HG03135 (cell line): ENCODE data around the gene GCNA.

Experiments
- ATAC-seq: cut with Tn5 transposase; IDR thresholded peaks from one replicate; pipeline ENCODE4 v1.9.1; 2021; ENCODE audit warnings: mild to moderate bottlenecking, moderate library complexity; ENCODE audit not compliant: unreplicated experiment

Gene GCNA, protein sequence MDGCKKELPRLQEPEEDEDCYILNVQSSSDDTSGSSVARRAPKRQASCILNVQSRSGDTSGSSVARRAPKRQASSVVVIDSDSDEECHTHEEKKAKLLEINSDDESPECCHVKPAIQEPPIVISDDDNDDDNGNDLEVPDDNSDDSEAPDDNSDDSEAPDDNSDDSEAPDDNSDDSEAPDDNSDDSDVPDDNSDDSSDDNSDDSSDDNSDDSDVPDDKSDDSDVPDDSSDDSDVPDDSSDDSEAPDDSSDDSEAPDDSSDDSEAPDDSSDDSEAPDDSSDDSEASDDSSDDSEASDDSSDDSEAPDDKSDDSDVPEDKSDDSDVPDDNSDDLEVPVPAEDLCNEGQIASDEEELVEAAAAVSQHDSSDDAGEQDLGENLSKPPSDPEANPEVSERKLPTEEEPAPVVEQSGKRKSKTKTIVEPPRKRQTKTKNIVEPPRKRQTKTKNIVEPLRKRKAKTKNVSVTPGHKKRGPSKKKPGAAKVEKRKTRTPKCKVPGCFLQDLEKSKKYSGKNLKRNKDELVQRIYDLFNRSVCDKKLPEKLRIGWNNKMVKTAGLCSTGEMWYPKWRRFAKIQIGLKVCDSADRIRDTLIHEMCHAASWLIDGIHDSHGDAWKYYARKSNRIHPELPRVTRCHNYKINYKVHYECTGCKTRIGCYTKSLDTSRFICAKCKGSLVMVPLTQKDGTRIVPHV

GRCh38 chrX:71578253-71579135 lies at the start of gene GCNA:
Gene GCNA (plus strand): TSS chrX:71578437. CDS start chrX:71580822, 2,385 bp downstream.
- ATAC-seq, result no peak

DNA sequence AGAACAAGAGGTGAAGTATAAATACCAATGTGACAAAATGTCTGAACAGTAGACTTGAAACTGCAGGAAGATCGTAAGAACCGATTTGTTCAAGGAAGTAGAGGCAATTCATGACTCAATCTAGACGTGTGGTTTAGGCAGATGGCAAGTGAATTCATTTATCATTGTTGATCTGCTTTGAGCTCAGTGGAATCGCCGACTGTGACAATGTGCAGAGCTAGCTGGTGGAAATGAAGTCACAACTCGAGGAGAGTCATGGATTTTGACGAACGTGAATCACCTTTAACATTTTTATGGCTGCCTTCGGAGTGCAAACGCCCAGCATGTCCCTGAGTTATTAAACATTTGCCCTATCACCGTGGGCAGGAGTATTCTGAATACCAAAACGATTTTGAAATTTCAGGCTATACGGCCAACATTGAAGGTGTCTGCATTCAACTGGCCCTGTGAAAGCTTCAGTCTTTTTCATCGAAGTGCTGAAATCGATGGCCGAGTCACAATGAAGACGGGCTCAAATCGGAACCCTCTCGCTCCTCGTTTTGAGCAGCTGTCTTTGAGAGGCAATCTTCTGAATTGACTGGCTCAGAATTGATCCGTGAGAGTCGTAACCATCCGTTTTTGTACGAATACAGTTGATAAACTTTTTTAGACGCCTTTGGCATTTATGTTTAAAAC lies 46.0 kb upstream of the GCNA start:
- ATAC-seq, result peak; percentile 19

DNA sequence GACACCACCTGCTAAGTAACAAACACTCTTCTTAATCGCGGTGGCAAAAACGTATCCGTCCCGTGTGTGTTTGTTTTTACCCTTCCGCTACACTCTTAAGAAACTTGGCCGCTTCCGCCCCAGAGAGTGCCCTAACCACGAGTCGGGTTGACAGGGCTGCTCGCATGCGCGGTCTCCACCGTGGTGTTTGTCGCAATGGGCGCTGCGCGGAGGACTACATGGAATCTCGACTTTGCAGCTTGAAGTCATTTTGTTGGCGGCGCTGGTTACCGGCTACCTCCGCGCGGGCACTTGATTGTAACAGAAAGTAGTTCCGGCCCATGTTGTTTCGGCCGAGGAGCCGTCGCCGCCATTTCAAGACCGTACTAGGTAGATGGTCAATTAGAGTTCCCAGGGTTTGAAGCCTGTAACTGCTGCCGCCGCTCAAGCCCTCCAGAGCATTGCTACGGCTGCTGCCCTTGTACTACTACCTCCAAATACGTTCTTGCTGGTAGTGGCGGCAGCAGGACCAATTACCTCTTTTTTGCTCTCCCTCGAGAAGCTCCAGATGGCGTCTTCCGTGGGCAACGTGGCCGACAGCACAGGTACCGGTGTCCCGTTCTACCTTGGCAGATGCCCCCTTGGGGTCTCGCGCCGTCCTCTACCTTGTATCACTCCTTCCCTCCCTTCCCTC lies 45.3 kb upstream of the GCNA start, which contains the start of gene OGT:
OGT (plus strand) TSS at position 352 of the 673 bp plus-strand sequence; CDS start at position 548, 196 bp downstream.
- ATAC-seq, result peak; percentile 78

GRCh38 chrX:71533516-71533850 lies 44.8 kb upstream of the GCNA start:
- no peak for ATAC-seq

- no peak for ATAC-seq
Observed at GRCh38 chrX:71533851-71534561, 44.2 kb upstream of the GCNA start.

DNA sequence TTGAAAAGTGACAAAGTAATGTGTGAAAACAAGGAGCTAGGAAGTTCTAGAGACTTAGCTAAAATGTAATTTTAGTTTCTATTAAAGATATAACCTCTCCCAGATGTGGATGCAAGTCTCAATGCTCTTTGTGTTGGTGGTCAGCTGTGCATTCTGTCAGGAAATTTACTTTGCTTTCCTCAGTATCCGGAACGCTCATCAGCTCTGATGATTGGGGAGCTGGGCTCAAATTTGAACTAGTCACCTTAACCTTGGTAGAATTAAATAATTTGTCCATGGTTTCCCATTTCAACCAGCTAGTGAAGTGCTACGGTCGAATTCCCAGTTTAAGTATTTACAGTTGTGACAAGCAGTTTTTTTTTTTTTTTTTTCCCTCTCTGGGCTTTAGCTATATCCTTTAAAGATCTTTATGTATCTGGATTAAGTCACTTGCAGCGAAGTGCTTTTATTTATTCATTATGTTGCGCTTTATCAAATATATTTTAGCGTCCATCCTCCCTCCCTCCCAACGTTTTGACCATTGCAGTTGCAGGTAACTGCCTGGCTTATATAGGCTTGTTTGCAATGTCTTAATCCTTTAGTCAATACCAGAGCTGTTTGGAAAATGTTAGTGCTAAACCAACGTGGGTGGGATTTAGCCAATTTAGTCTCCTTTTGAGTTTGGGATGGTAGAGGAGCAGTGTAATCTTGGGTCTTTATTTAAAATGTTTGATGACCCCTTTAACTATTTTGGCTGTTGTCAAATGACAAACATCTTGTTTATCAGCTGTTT lies 43.3 kb upstream of the GCNA start:
- ATAC-seq, result no peak

- no peak for ATAC-seq
Observed at GRCh38 chrX:71536285-71536684, 42.0 kb upstream of the GCNA start.

DNA sequence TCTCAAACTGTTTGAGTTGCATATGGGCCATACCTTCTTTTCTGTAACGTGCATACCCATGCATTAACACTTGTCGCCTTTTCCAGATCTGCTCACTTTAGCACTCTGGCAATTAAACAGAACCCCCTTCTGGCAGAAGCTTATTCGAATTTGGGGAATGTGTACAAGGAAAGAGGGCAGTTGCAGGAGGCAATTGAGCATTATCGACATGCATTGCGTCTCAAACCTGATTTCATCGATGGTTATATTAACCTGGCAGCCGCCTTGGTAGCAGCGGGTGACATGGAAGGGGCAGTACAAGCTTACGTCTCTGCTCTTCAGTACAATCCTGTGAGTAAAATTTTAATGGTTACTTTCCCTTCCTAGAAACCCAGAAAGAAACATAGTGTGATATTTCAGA lies 40.5 kb upstream of the GCNA start:
- no peak for ATAC-seq

DNA sequence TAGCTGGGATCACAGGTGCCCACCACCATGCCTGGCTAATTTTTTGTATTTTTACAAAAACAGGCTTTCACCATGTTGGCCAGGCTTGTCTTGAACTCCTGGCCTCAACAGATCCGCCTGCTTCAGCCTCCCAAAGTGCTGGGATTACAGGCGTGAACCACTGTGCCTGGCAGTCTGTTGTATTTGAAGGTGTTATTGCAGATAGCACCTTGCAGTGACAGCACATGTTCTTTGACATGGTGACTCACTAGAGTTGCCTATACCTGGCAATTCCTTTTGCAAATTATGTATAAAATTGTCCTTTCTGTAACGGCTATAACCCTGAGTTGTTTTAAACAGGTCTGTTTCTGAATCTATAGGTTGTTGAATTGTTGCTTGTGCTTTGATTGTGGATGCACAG lies 37.4 kb upstream of the GCNA start:
- peak; percentile 19 for ATAC-seq

DNA sequence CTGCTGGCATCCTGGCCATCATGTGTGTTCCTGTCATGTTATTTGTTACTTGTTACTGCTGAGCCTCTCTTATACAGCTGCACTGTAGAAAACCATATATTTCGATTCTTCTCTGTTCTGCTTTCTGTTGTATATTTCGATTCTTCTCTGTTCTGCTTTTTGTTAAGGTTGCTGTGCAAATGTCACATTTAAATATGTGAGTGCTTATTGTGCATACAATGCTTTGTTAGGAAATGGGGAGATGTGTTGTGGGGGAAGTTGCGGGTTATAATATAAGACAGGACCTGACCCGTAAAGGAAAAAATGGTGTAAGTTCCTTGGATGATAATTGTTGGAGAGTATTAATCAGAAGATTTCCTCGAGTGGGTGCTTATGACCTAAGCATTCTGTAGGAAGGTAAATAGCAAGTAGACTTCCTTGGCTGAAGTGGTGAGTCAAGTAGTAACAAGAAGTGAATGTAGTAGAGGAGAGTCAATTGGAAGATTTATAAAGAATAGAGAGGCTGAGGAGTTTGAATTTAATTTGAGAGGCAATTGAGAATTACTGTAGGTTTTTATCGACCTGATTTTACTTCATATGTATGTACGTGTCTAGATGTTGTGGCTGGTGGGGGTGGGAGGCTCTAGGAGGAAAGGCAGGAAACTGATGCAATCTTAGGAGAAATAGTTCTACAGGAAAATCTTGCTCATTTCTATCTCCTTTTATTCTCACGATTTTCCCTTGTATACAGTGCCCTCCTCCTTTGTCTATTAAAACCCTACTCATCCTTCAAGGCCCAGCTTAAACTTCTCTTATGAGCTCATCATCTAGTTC lies 36.8 kb upstream of the GCNA start:
- ATAC-seq, result peak; percentile 73

- ATAC-seq, result no peak
Observed at GRCh38 chrX:71542411-71542810, 35.8 kb upstream of the GCNA start.

- no peak for ATAC-seq
Observed at GRCh38 chrX:71542825-71543224, 35.4 kb upstream of the GCNA start.

- ATAC-seq, result no peak
Observed at GRCh38 chrX:71543316-71543715, 34.9 kb upstream of the GCNA start.

DNA sequence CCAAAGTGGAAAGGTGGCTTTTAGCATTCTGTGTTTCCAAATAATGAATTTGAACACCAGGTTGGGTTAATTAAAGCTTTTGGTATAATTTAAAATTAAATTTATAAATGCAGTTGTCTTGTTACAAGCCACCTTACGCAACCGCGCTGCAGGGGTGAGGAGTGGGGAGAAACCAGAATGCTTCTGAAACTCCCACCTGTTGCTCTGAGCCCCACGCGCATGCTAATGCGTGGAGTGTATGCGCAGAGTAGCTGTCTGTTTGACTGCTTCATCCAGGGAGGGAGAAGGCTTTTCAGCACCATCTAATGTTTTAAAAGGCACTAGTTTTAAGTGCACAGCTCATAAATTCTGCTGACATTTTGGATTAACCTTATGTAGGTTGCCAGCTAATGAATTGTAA lies 32.9 kb upstream of the GCNA start:
- ATAC-seq, result no peak

DNA sequence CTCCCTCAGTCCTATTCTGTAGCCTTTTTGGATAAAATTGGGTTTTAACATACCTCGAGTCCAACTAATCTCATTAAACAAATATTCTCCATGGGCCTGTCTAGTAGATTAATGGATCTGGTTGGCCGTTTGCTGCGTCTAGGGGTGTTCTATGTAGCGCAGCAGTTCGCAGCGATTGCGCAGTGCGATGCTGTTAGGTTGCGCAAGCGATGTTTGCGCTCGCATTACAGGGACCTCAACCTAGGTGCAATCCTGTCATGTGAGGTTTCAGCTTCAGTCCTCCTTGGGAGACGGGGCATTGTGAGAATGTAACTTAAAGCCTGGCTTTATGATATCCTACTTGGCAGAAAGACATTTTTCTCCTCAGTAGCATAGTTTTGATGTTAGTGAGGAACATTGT lies 31.4 kb upstream of the GCNA start:
- ATAC-seq, result no peak

GRCh38 chrX:71547339-71547738 lies 30.9 kb upstream of the GCNA start:
- ATAC-seq, result no peak

- no peak for ATAC-seq
Observed at GRCh38 chrX:71549986-71550385, 28.3 kb upstream of the GCNA start.

DNA sequence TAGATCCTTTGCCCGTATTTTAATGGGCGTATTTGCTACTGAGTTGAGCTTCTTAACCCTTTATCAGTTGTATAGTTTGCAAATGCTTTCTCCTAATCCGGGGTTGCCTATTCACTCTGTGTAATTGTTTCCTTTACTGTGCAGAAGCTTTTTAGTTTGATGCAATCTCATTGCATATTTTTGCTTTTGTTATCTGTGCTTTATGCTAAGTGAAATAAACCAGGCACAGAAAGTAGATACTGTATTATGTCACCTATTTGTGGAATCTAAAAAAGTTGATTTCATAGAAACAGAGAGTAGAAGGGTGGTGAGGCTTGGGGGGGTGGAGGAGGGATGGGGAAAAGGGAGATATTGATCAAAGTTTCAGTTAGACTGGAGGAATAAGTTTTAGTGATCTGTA lies 27.7 kb upstream of the GCNA start:
- ATAC-seq, result no peak
